Heart right ventricle (tissue), 16 donors: ENCODE data around the gene MTRF1L. TPM values are rescaled to one million over a fixed set of nuclear protein-coding genes. Genes with fewer than 3 reads are reported as not detected.

Experiments
- ATAC-seq, 8 donors: fragments of 200-7000 bp; cut with Tn5 transposase; one replicate each; pipeline ENCODE4 v1.9.1; 2020; ENCODE audit warnings: mild to moderate bottlenecking in 8 of 8, moderate library complexity in 8 of 8, moderate number of reproducible peaks in 1 of 8
- DNase-seq, 2 donors: peaks; one replicate each; pipeline ENCODE4 v3.0.0-alpha.2; 2020
- H3K27ac ChIP-seq, 10 donors: fragments of 200-600 bp; sonication (generic) in 2 of 10; one replicate each; pipeline versions ENCODE4 v1.5.0 to v1.8.0; 2020 to 2022; ENCODE audit warnings: mild to moderate bottlenecking in 3 of 10
- H3K27me3 ChIP-seq, 7 donors: fragments of 200-600 bp; one replicate each; pipeline ENCODE4 v1.8.0; 2021 to 2022; ENCODE audit warnings: mild to moderate bottlenecking in 2 of 7
- H3K36me3 ChIP-seq, 9 donors: fragments of 200-600 bp; sonication (generic) in 1 of 9; one replicate each; pipeline versions ENCODE4 v1.5.0 to v1.8.0; 2020 to 2022; ENCODE audit warnings: mild to moderate bottlenecking in 2 of 9
- H3K4me1 ChIP-seq, 9 donors: fragments of 200-600 bp; sonication (generic) in 1 of 9; one replicate each; pipeline versions ENCODE4 v1.5.0 to v1.8.0; 2020 to 2022; ENCODE audit warnings: mild to moderate bottlenecking in 4 of 9
- H3K4me3 ChIP-seq, 10 donors: fragments of 200-600 bp; sonication (generic) in 2 of 10; one replicate each; pipeline versions ENCODE4 v1.5.0 to v1.8.0; 2020 to 2022; ENCODE audit warnings: mild to moderate bottlenecking in 7 of 10, moderate library complexity in 2 of 10
- H3K9me3 ChIP-seq, 11 donors: fragments of 200-600 bp in 10 of 11; sonication (generic) in 2 of 11; one replicate each; pipeline versions ENCODE4 v1.5.0 to v1.8.0; 2013 to 2022; ENCODE audit warnings: mild to moderate bottlenecking in 2 of 11, control low read depth in 1 of 11, moderate library complexity in 1 of 11
- WGBS, 2 donors: extraction: QIAGEN DNeasy Blood & Tissue Kit; methylation state at CpG; one replicate each; pipeline ENCODE4 v1.1.7; 2013; ENCODE audit warnings: inconsistent platforms in 1 of 2; 5-methylcytosine and 5-hydroxymethylcytosine counted together
- intact Hi-C, 10 donors: fragments of 100-400 bp; cut with DNase I; formaldehyde crosslinking; loops; one replicate each; pipeline versions ENCODE4 v1.11.1 to v1.14.2; 2022
- polyA plus RNA-seq, 2 donors: library from polyadenylated mRNA; stranded (reverse); fragments of 200-250 nt; gene quantifications; one replicate each; pipeline ENCODE4 v1.2.3, GENCODE V29; 2013
- total RNA-seq, 10 donors: library from RNA; stranded (reverse); fragmentation: NEBNext Ultra II Directional in 3 of 10; extraction: Animal tissue kit (Norgen Biotek cat#: 25700) in 3 of 10; gene quantifications; one replicate each; pipeline versions ENCODE4 v1.2.1 to v1.2.4, GENCODE V29; 2021 to 2023
- TF ChIP-seq, protein P1 (sequence below), 9 donors: fragments of 200-600 bp; sonication (generic) in 2 of 9; IDR thresholded peaks; one replicate each; pipeline versions ENCODE4 v1.5.0 to v1.8.0; 2021 to 2022; ENCODE audit warnings: antibody characterized with exemption in 9 of 9, mild to moderate bottlenecking in 5 of 9, moderate library complexity in 1 of 9
- donor health status: Arrhythmogenic right ventricular cardiomyopathy.
- donor health status: ischemic (EF 13 %, LVEDD 7.1; RV severe dilation, severe dysfunction).
- donor health status: healthy with polysubstance abuse.
- donor health status: DM: no; HTN: yes; CAD: no.
- donor health status: DM: no; HTN: no; CAD: no.
- donor health status: ischemic (EF 25% LVEDD 6.9; RV normal size, moderate dysfunction).
- donor health status: ischemic (EF 25% LVEDD 5.7; RV mildly dilated, moderate dysfunction).
- donor health status: healthy.
- donor health status: DM: yes; HTN: yes; CAD: no.
- donor health status: Ischemic cardiomyopathy.
- donor health status: ischemic (EF 35%, LVEDD 5.7; RV mildly dilated, moderate dysfunction).
- donor health status: nonischemic (EF 11% LVEDD 7.7; RV severe dilation, severe dysfunction).
- donor health status: DM: yes; HTN: yes; CAD: no.
- donor health status: PGD.
- donor health status: ischemic (EF 29% LVEDD 5.4; RV normal size, mild dysfunction).
- donor health status: nonischemic (EF 23%, LVEDD 6.1; RV moderate dilation, normal function).

The MTRF1L gene
- total and polyA plus RNA-seq, 12 donors = 13.5 to 44.4 (median 26.1) TPM

GRCh38 chr6:153028286-153028685 is 25.8 kb upstream of the MTRF1L start:
- Histone ChIP-seq H3K27ac (no peak overlapping the region), H3K9me3 (no peaks in the 10 kb centered on the region), H3K36me3 (no peaks in the 10 kb centered on the region), H3K27me3 (no peaks in the 10 kb centered on the region), H3K4me1 (no peaks in the 10 kb centered on the region), H3K4me3 (no peak overlapping the region)
- intact Hi-C loops = loop anchor here in 7 of 10 donors (5.0 to 10.0 kb wide), 7 partner anchors 53 to 166 kb away; no protein-coding TSS in a partner anchor
- no peak for ATAC-seq
- 92 to 93% methylated on average over 2 of the region's 2 CpGs for WGBS, 2 donors
- no peak for DNase-seq
- TF ChIP-seq, protein P1, sequence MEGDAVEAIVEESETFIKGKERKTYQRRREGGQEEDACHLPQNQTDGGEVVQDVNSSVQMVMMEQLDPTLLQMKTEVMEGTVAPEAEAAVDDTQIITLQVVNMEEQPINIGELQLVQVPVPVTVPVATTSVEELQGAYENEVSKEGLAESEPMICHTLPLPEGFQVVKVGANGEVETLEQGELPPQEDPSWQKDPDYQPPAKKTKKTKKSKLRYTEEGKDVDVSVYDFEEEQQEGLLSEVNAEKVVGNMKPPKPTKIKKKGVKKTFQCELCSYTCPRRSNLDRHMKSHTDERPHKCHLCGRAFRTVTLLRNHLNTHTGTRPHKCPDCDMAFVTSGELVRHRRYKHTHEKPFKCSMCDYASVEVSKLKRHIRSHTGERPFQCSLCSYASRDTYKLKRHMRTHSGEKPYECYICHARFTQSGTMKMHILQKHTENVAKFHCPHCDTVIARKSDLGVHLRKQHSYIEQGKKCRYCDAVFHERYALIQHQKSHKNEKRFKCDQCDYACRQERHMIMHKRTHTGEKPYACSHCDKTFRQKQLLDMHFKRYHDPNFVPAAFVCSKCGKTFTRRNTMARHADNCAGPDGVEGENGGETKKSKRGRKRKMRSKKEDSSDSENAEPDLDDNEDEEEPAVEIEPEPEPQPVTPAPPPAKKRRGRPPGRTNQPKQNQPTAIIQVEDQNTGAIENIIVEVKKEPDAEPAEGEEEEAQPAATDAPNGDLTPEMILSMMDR (IDR thresholded peaks at IDR 0.05) = no peak

DNA sequence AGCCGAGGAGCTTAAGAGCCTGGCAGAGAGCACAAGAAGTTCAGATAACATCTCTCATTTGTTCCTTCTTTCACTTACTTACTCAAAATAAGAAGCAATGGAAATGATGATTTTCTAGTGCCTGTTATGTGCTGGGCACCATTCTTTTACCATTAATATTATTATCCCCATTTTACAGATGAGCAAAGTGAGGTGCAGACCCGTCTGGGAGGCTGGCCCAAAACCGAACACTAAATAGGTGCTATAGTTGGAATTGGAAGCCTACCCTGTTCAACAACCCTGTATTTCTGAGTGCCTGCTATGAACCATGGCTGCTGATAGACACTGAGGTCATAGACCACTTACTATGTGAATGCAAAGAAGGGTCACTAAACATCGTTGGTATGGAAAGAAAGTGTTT is 25.0 kb upstream of the MTRF1L start:
- WGBS, 2 donors = 81 to 82% methylated on average over 4 of the region's 4 CpGs
- no peak for ATAC-seq
- DNase-seq = no peak
- Histone ChIP-seq H3K4me3 (no peak overlapping the region), H3K4me1 (no peaks in the 10 kb centered on the region), H3K36me3 (no peaks in the 10 kb centered on the region), H3K9me3 (no peaks in the 10 kb centered on the region), H3K27ac (no peak overlapping the region), H3K27me3 (no peaks in the 10 kb centered on the region)
- intact Hi-C loops = loop anchor here in 7 of 10 donors (5.0 to 10.0 kb wide), 7 partner anchors 53 to 165 kb away; no protein-coding TSS in a partner anchor
- TF ChIP-seq, protein P1 (IDR thresholded peaks at IDR 0.05) = no peak

GRCh38 chr6:153024709-153025017 is 22.2 kb upstream of the MTRF1L start:
- H3K36me3 ChIP-seq = no peaks in the 10 kb centered on the region
- intact Hi-C loops = loop anchor here (1.0 to 10.0 kb wide), 11 partner anchors 50 to 162 kb away; no protein-coding TSS in a partner anchor
- no peaks in the 10 kb centered on the region for H3K27me3 ChIP-seq
- no peak for ATAC-seq
- TF ChIP-seq, protein P1 (IDR thresholded peaks at IDR 0.05) = peak in 2 of 9 donors; percentile 3 to 24
- H3K4me1 ChIP-seq = no peaks in the 10 kb centered on the region
- no peak overlapping the region for H3K4me3 ChIP-seq
- H3K9me3 ChIP-seq = no peaks in the 10 kb centered on the region
- DNase-seq = no peak
- no peak overlapping the region for H3K27ac ChIP-seq
- WGBS, 2 donors = 7 to 11% methylated on average over 1 of the region's 1 CpG

DNA sequence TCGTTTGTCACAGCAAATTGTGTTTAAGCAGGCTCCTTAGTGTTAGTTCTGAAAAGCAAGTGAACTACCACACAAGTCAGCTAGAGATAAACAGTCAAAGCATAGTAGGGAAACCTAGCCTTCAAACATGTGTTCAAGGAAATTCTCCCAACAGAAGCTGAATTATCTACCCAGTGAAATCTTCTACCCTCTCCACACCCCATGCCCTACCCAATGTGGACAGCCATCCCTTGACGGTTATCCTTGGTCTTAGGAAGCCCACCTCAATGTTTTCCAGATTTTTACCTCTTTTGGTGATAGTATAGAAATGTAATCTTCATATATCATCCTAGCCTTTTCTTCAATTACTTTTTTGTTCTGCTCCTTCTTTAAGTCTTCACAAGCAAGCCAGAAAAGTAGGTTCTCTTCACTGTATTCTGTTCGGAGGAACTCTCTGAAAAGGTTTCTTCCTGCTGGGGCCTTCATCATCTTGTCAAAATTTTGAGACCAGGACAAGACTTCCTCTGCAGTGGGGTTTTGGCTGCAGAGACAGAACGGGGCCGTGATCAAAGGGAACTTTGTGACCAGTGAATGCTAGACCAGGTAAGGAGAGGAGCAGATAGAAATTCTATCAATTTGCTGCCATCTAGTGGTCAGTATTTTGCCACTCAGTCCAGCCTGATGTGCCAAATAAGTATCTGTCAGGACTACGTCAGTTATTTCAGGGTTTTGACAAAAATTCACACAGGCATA is 21.6 kb upstream of the MTRF1L start:
- Histone ChIP-seq H3K4me3 (no peak overlapping the region), H3K9me3 (no peaks in the 10 kb centered on the region), H3K27ac (no peak overlapping the region), H3K4me1 (no peaks in the 10 kb centered on the region), H3K27me3 (no peaks in the 10 kb centered on the region), H3K36me3 (no peaks in the 10 kb centered on the region)
- TF ChIP-seq, protein P1 (IDR thresholded peaks at IDR 0.05) = peak; percentile 66 to 89 (median 80)
- WGBS, 2 donors = 43 to 45% methylated on average over 6 of the region's 6 CpGs
- ATAC-seq (peak in 7 of 8 donors; percentile 69 to 93 (median 74)), DNase-seq (peak in 1 of 2 donors; percentile 36)
- intact Hi-C loops = loop anchor here in 9 of 10 donors (1.0 to 10.0 kb wide), 10 partner anchors 49 to 162 kb away; no protein-coding TSS in a partner anchor
